HG02852 (cell line): Measurements from ENCODE around the gene MCM3AP.

Experiments
- ATAC-seq: cut with Tn5 transposase; IDR thresholded peaks from one replicate; pipeline ENCODE4 v1.9.1; 2021; ENCODE audit warnings: mild to moderate bottlenecking, moderate library complexity; ENCODE audit not compliant: unreplicated experiment

The MCM3AP gene

GRCh38 chr21:46274797-46275390 is 10.5 kb downstream of the MCM3AP start:
- ATAC-seq, result no peak

- ATAC-seq, result no peak
Measured at GRCh38 chr21:46273341-46273740, 12.1 kb downstream of the MCM3AP start.

- no peak for ATAC-seq
Measured at GRCh38 chr21:46269466-46269865, 15.9 kb downstream of the MCM3AP start.

- no peak for ATAC-seq
Measured at GRCh38 chr21:46268371-46268770, 17.0 kb downstream of the MCM3AP start.

- ATAC-seq, result no peak
Measured at GRCh38 chr21:46266946-46267345, 18.5 kb downstream of the MCM3AP start.

- ATAC-seq, result no peak
Measured at GRCh38 chr21:46265736-46266525, 19.5 kb downstream of the MCM3AP start.

- no peak for ATAC-seq
Measured at GRCh38 chr21:46264690-46265144, 20.7 kb downstream of the MCM3AP start.

- ATAC-seq, result no peak
Measured at GRCh38 chr21:46264046-46264689, 21.2 kb downstream of the MCM3AP start.

GRCh38 chr21:46256501-46256994 is 28.9 kb downstream of the MCM3AP start:
- no peak for ATAC-seq

GRCh38 chr21:46255758-46256337 is 29.6 kb downstream of the MCM3AP start:
- no peak for ATAC-seq

GRCh38 chr21:46255166-46255565 is 30.2 kb downstream of the MCM3AP start:
- ATAC-seq, result no peak

GRCh38 chr21:46254208-46254975 is 31.0 kb downstream of the MCM3AP start:
- no peak for ATAC-seq

- ATAC-seq, result no peak
Measured at GRCh38 chr21:46253610-46254124, 31.7 kb downstream of the MCM3AP start.

- no peak for ATAC-seq
Measured at GRCh38 chr21:46252840-46253239, 32.6 kb downstream of the MCM3AP start.

- no peak for ATAC-seq
Measured at GRCh38 chr21:46250146-46250725, 35.2 kb downstream of the MCM3AP start.

GRCh38 chr21:46248827-46249226 is 36.6 kb downstream of the MCM3AP start:
- ATAC-seq, result no peak

- ATAC-seq, result no peak
Measured at GRCh38 chr21:46248422-46248782, 37.0 kb downstream of the MCM3AP start.

GRCh38 chr21:46247699-46248421 is 37.6 kb downstream of the MCM3AP start:
- ATAC-seq, result no peak

GRCh38 chr21:46246345-46246744 is 39.1 kb downstream of the MCM3AP start:
- no peak for ATAC-seq
